Cardiac muscle cell (in vitro differentiated cells and primary cell): Measurements from ENCODE around the gene COL15A1. TPM values are rescaled to one million over a fixed set of nuclear protein-coding genes. Genes with fewer than 3 reads are reported as not detected.

Source experiments
- DNase-seq, 2 donors: peaks; one replicate each; pipeline versions ENCODE4 v3.0.0 to v3.0.0-alpha.2; 2010 to 2017; ENCODE audit warnings: low read depth in 1 of 2, low spot score in 1 of 2
- H3K27ac ChIP-seq: fragments of 200-600 bp; sonication (generic); 2 replicates; pipeline ENCODE4 v1.5.1; 2016
- H3K27me3 ChIP-seq: fragments of 200-600 bp; sonication (generic); 2 replicates; pipeline ENCODE4 v1.6.0; 2016; ENCODE audit warnings: control low read depth
- H3K36me3 ChIP-seq: fragments of 200-600 bp; sonication (generic); 2 replicates; pipeline ENCODE4 v1.5.1; 2016; ENCODE audit warnings: control low read depth
- H3K4me1 ChIP-seq: fragments of 200-600 bp; sonication (generic); 2 replicates; pipeline ENCODE4 v1.8.1; 2017; ENCODE audit warnings: low read depth, mild to moderate bottlenecking, mixed run types
- H3K4me3 ChIP-seq: fragments of 200-600 bp; sonication (generic); 2 replicates; pipeline ENCODE4 v1.5.1; 2016; ENCODE audit warnings: mild to moderate bottlenecking
- H3K9me3 ChIP-seq: fragments of 200-600 bp; sonication (generic); 2 replicates; pipeline ENCODE4 v1.5.1; 2017; ENCODE audit warnings: low read depth, mild to moderate bottlenecking, control low read depth
- polyA plus RNA-seq: library from polyadenylated mRNA; unstranded; fragments of >200 nt; fragmentation: Nextera tagmentation; extraction: Ambion mirVana; gene quantifications from 2 replicates; pipeline ENCODE4 v1.2.1, GENCODE V29; 2016
- total RNA-seq: library from RNA; depleted of rRNA; stranded (reverse); fragments of >200 nt; gene quantifications from 2 replicates; pipeline ENCODE4 v1.2.3, GENCODE V29; 2016
- TF ChIP-seq, protein P1 (sequence below): IDR thresholded peaks from 2 replicates; pipeline ENCODE4 v1.5.1; 2012; ENCODE audit warnings: low read depth, mild to moderate bottlenecking, low read length

COL15A1 gene
- total and polyA plus RNA-seq, 2 experiments from 2014 or later: 0.74 to 1.3 TPM

DNA sequence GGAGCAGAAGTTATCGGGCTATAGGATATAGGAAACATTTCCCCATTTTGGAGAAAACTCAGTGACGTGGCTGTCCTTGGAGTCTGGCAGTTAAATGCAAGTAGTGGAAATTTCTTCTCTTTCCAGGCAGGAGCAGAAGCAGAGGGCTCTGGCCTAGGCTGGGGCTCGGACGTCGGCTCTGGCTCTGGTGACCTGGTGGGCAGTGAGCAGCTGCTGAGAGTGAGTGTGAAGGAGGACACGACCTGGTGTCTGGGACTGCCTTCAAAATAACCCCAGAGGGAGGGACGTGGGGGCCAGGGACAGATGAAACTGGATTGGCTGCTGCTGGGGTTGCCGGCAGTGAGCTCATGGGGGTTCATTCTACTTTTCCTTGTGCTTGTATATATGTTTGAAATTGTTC is 79.5 kb downstream of the COL15A1 start:
- Histone ChIP-seq H3K4me3 (no peak overlapping the region), H3K36me3 (no peaks in the 10 kb centered on the region), H3K4me1 (no peaks in the 10 kb centered on the region), H3K27me3 (no peaks in the 10 kb centered on the region), H3K9me3 (no peaks in the 10 kb centered on the region), H3K27ac (no peak overlapping the region)
- DNase-seq: no peak
- TF ChIP-seq, protein P1, sequence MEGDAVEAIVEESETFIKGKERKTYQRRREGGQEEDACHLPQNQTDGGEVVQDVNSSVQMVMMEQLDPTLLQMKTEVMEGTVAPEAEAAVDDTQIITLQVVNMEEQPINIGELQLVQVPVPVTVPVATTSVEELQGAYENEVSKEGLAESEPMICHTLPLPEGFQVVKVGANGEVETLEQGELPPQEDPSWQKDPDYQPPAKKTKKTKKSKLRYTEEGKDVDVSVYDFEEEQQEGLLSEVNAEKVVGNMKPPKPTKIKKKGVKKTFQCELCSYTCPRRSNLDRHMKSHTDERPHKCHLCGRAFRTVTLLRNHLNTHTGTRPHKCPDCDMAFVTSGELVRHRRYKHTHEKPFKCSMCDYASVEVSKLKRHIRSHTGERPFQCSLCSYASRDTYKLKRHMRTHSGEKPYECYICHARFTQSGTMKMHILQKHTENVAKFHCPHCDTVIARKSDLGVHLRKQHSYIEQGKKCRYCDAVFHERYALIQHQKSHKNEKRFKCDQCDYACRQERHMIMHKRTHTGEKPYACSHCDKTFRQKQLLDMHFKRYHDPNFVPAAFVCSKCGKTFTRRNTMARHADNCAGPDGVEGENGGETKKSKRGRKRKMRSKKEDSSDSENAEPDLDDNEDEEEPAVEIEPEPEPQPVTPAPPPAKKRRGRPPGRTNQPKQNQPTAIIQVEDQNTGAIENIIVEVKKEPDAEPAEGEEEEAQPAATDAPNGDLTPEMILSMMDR: no peak

DNA sequence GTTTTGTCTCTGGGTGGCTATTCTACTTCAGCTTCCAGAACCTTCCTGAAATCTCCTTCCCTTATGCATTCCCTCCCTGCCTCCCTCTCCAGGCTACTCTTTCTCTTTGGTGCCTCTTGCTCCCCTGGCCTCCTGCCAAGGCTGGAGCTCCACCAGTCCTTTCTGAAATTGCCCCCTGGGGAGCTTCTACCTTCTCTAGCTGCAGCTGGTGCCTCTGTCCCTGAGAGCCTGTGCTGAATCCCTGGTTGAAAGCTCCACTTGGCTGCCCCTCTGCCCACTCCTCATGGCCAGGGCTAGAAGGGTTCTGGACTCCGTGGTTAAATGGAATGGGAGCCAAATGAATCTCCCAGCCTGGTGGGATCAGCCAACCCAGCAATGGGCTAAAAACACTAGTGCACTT is 80.1 kb downstream of the COL15A1 start:
- DNase-seq: peak; percentile 55 to 72
- no peaks in the 10 kb centered on the region for H3K27me3 ChIP-seq
- no peaks in the 10 kb centered on the region for H3K36me3 ChIP-seq
- no peaks in the 10 kb centered on the region for H3K4me1 ChIP-seq
- H3K9me3 ChIP-seq: no peaks in the 10 kb centered on the region
- no peak overlapping the region for H3K27ac ChIP-seq
- TF ChIP-seq, protein P1: no peak
- no peak overlapping the region for H3K4me3 ChIP-seq

GRCh38 chr9:99024959-99025358 is 81.3 kb downstream of the COL15A1 start:
- H3K36me3 ChIP-seq: no peaks in the 10 kb centered on the region

GRCh38 chr9:99025616-99026270 is 82.0 kb downstream of the COL15A1 start:
- Histone ChIP-seq H3K4me3 (no peak overlapping the region), H3K27me3 (no peaks in the 10 kb centered on the region), H3K27ac (no peak overlapping the region), H3K4me1 (no peaks in the 10 kb centered on the region), H3K9me3 (no peaks in the 10 kb centered on the region), H3K36me3 (no peaks in the 10 kb centered on the region)
- TF ChIP-seq, protein P1: no peak
- no peak for DNase-seq

More at GRCh38 chr9:99024959-99025358, 81.3 kb downstream of the COL15A1 start:
- TF ChIP-seq, protein P1: no peak
- no peaks in the 10 kb centered on the region for H3K9me3 ChIP-seq
- H3K27me3 ChIP-seq: no peaks in the 10 kb centered on the region
- peak in 1 of 2 donors; percentile 66 for DNase-seq
- H3K4me3 ChIP-seq: no peak overlapping the region
- H3K4me1 ChIP-seq: no peaks in the 10 kb centered on the region
- no peak overlapping the region for H3K27ac ChIP-seq

- Histone ChIP-seq H3K4me3 (no peak overlapping the region), H3K4me1 (no peaks in the 10 kb centered on the region), H3K9me3 (no peaks in the 10 kb centered on the region), H3K27me3 (no peaks in the 10 kb centered on the region), H3K36me3 (no peaks in the 10 kb centered on the region), H3K27ac (no peak overlapping the region)
- DNase-seq: no peak
- TF ChIP-seq, protein P1: no peak
These were observed 82.7 kb downstream of the COL15A1 start for GRCh38 chr9:99026271-99026955.
